GM21717 (cell line): ENCODE measurements around the gene ALDH16A1.

ENCODE experiments used
- ATAC-seq: cut with Tn5 transposase; IDR thresholded peaks from one replicate; pipeline ENCODE4 v1.9.1; 2021; ENCODE audit warnings: mild to moderate bottlenecking, moderate library complexity; ENCODE audit not compliant: unreplicated experiment

ALDH16A1 gene

GRCh38 chr19:49487277-49488045 is 34.4 kb downstream of the ALDH16A1 start, which contains the start of gene RPL13A:
Gene RPL13A, plus strand, starts transcription at chr19:49487608. Its CDS starts 22 bp downstream, at chr19:49487630.
- ATAC-seq: peak; percentile 72

DNA sequence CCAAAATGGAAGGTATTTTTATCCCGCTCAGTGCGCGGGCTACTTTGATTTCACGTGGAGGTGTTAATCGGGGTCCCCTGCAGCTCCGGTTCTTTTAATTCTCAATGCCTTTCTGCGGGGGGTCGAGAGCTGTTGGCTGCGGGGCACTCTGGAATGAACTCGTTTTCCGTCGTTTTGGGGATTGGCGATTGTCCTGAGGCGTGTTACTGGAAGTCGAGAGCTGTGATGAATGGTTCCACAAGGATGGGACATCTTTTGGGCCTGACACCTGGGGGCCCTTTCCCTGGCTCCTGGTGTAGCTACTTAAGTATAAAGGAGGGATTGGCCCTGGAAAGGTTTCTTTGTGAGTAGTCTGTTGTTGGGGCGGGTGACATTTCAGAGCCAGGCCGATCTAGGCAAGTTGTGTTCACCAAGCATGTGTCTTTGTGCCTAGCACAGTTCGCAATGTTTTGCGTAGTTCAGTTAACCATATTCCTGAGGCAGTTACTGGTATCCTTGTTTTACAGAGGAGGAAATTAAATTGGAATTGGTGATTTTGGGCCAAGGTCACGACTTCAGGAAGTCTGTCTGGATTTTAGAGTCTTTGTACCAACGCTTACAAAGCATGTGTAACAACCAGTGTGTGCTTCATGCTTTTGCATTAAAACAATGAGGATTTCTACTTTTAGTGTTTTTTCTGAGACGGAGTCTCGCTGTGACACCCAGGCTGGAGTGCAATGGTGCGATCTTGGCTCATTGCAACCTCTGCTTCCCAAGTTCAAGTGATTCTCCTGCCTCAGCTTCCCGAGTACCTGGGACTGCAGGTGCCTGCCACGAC is 35.2 kb downstream of the ALDH16A1 start:
- ATAC-seq: no peak

DNA sequence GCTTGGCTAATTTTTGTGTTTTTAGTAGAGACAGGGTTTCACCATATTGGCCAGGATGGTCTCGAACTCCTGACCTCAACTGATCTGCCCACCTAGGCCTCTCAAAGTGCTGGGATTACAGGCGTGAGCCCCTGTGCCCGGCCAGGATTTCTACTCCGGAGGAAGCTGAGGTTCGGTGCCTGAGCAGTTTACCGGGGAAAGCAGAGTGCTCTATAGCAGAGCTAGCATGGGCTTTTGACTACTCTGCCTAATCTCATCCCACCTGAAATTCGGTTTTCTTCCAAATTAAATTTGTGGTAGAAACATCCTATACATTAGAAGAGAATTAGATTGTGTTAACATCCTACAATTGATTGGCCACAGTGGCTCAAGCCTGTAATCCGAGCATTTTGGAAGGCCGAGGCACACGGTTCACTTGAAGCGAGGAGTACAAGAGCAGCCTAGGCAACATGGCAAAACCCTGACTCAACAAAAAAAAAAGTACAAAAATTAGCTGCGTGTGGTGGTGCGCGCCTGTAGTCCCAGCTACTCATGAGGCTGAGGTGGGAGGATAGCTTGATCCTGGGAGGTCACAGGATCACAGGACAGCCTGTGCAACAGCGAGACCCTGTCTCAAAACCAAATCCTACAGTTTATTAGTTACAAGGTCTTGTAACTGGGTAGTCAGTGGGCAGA is 36.0 kb downstream of the ALDH16A1 start:
- no peak for ATAC-seq

GRCh38 chr19:49489601-49490167 is 36.7 kb downstream of the ALDH16A1 start:
- no peak for ATAC-seq

GRCh38 chr19:49490287-49491029 is 37.4 kb downstream of the ALDH16A1 start:
- no peak for ATAC-seq

GRCh38 chr19:49491030-49491803 is 38.2 kb downstream of the ALDH16A1 start:
- no peak for ATAC-seq

DNA sequence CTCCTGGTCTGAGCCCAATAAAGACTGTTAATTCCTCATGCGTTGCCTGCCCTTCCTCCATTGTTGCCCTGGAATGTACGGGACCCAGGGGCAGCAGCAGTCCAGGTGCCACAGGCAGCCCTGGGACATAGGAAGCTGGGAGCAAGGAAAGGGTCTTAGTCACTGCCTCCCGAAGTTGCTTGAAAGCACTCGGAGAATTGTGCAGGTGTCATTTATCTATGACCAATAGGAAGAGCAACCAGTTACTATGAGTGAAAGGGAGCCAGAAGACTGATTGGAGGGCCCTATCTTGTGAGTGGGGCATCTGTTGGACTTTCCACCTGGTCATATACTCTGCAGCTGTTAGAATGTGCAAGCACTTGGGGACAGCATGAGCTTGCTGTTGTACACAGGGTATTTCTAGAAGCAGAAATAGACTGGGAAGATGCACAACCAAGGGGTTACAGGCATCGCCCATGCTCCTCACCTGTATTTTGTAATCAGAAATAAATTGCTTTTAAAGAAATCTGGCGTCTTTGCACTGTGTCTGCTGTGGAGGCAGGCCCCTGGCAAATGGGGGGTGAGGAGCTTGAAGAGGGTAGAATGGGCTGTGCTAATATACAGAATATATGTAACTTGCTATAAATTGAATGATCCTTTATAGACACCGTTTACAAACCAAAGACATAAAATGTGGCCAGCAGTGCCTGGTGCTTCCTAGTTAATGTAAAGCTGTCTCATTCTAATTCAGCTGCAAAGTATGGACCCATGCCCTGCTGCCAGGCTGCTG is 39.0 kb downstream of the ALDH16A1 start:
- no peak for ATAC-seq

GRCh38 chr19:49492573-49493405 is 39.8 kb downstream of the ALDH16A1 start:
- no peak for ATAC-seq

DNA sequence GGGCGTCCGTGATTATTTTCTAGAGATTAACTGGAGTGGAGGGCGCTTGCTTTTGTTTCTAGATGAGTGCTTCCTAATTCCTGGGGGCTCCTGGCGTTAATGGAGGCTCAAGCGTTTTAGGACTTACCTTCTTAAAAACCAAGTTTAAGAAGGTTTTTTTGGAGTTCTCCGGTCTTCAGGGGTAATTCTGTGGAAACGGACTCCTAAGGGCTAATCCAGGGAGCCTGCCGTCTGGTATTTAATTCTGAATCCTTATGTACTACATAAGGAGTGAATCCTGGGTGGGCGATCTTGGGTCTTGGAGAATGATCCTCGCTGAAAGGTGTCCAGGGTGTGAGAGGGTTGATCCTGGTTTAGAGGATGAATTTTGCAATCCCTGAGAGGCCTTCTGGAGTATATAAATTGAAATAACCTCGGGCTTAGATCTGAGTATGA is 43.6 kb downstream of the ALDH16A1 start:
- no peak for ATAC-seq

DNA sequence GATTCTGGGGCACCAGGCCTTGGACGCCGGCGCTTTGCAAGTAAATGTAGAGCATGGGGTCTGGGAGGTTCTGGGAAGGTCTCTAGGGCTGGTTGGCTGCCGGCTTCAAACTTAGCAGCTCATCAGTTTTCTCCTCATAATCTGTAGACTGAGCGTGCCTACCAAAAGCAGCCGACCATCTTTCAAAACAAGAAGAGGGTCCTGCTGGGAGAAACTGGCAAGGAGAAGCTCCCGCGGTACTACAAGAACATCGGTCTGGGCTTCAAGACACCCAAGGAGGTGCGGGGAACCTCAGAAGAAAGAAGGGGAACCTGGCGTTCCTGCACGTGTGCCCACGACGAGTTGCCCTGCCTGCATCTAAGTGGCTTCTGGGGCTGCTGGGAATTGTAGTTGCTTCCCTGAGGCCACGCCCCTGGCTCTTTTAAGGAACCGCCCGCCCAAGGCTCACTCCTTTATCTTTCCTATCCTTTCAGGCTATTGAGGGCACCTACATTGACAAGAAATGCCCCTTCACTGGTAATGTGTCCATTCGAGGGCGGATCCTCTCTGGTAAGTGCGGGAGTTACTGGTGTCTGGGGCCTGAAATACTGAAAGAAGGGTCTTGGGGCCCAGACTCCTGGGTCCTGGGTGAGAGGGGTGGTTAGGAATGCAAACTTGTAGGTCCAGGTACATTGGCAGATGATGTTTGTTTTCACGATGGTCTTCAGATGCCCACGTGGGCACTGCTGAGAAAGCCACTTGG is 44.2 kb downstream of the ALDH16A1 start:
- ATAC-seq: no peak

DNA sequence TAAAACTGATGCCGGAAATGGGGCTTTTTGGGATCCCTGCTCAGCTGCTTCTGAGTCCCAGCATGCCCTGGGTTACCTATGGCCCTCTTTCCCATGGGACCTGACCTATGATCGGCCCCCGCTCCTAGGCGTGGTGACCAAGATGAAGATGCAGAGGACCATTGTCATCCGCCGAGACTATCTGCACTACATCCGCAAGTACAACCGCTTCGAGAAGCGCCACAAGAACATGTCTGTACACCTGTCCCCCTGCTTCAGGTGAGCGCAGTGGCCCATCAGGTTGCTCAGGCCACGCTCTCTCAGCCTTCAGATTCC is 44.7 kb downstream of the ALDH16A1 start:
- ATAC-seq: no peak

GRCh38 chr19:49498475-49498874 is 45.5 kb downstream of the ALDH16A1 start:
- no peak for ATAC-seq

GRCh38 chr19:49499030-49499670 is 46.1 kb downstream of the ALDH16A1 start:
- ATAC-seq: no peak

DNA sequence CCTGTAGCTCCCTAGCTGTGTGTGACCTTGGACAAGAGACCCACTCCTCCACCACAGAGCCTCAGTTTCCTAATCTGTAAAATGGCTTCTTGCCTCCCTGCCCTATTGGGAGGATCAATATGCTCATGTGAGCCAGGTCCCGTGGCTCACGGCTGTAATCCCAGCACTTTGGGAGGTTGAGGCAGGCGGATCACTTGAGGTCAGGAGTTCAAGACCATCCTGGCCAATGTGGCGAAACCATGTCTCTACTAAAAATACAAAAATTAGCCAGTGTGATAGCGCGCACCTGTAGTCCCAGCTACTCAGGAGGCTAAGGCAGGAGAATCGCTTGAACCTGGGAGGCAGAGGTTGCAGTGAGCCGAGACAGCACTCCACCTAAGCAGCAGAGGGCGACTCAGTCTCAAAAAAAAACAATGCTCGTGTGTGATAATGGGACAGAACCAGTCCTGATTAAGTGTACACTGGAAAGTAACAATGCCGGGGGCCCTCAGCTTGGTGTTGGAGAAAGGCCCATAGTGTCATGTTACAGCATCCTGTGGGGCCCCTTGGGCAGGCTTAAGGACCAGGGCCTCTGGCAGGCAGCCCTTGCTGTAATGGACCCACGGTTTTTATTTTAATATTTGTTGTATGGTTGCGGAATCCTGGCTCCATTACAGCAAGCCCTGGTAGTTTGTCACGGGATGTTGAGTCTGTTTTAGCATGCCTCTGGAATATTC is 50.0 kb downstream of the ALDH16A1 start:
- ATAC-seq: no peak

GRCh38 chr19:49503582-49503962 is 50.5 kb downstream of the ALDH16A1 start:
- ATAC-seq: no peak

DNA sequence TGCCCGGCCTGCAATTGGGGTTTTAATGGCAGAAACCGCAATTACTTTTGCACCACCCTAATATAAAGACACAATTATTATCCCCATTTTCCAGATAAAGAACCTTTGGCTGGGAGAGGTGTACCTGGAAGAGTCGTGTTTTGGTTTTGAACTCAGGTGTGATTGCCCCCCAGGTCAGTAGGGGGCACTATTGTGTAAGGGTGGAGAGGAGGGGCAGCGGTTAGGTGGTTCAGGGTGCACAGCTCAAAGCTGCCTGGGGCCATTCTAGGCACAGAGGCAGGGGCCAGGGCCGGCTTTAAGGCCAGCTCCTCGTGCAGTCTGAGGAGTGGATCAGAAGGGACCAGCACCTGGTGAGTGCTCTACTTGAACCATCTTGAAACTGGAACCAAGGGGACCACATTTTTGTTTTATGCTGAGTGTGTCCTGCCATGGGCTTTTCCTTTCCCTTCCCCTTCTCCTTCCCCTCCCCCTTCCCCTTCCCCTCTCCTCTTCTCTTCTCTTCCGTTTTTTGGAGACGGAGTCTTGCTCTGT is 53.6 kb downstream of the ALDH16A1 start:
- ATAC-seq: no peak
